ENCODE measurements around the gene ERCC4. TPM values are rescaled to one million over a fixed set of nuclear protein-coding genes. Genes with fewer than 3 reads are reported as not detected.

ERCC4 gene
- total RNA-seq, 1 experiment from 2014 or later: 23.4 TPM

GRCh38 chr16:13911871-13912270 is 8.1 kb upstream of the ERCC4 start:
- no peak overlapping the region for H3K27ac ChIP-seq (ENCODE audit: low read length)
- CTCF ChIA-PET: no interaction called here
- POLR2A ChIA-PET: no interaction called here

GRCh38 chr16:13912891-13913290 is 7.1 kb upstream of the ERCC4 start:
- Histone ChIP-seq H3K4me1 (ENCODE audit: control insufficient read depth, insufficient read depth, low read length) (no peaks in the 10 kb centered on the region), H3K9me3 (ENCODE audit: control insufficient read depth, insufficient read depth, low read depth, low read length) (0 out of 2 replicates have a peak, but pooled peaks cover 4% of the 10 kb centered on the region), H3K4me3 (ENCODE audit: low read depth in 2 of 2, low read length in 2 of 2) (no peak overlapping the region), H3K27me3 (ENCODE audit: control insufficient read depth, insufficient read depth, low read length) (peaks cover 10% of the 10 kb centered on the region; the same call in 1 of the 2 replicates), H3K27ac (ENCODE audit: low read length) (no peak overlapping the region), H3K36me3 (ENCODE audit: control insufficient read depth, insufficient read depth, low read length) (no peaks in the 10 kb centered on the region)
- in situ Hi-C loops (cut with HindIII; ENCODE audit: low pct_unique_long_range_greater_than_20kb, low sequenced_read_pairs): no loop called here
- ATAC-seq (no peak), DNase-seq (ENCODE audit: low read depth, low spot score) (no peak)
- CTCF ChIA-PET: no interaction called here
- intact Hi-C loops (cut with micrococcal nuclease; ENCODE audit: unreplicated experiment): no loop called here
- BruUV-seq (replicated peaks): no TSS peak
- TF ChIP-seq POLR2AphosphoS5 (IDR thresholded peaks at IDR 0.05; ENCODE audit: low read depth, low read length): no peak
- no peak for TF ChIP-seq SIN3A (IDR thresholded peaks at IDR 0.05; ENCODE audit: borderline replicate concordance, insufficient read depth, low read depth, low read length)
- TF ChIP-seq TCF7L2 (IDR thresholded peaks at IDR 0.05; ENCODE audit: low read depth, low read length): no peak
- no peak for TF ChIP-seq CTCF (IDR thresholded peaks at IDR 0.05)
- no peak for TF ChIP-seq REST (IDR thresholded peaks at IDR 0.05; ENCODE audit: insufficient read depth in 1 of 2, low read depth in 2 of 2, low read length in 1 of 2)
- POLR2A ChIA-PET: no interaction called here

More at GRCh38 chr16:13911871-13912270, 8.1 kb upstream of the ERCC4 start:
- no TSS peak for BruUV-seq (replicated peaks)
- ATAC-seq (no peak), DNase-seq (ENCODE audit: low read depth, low spot score) (no peak)
- Histone ChIP-seq H3K36me3 (ENCODE audit: control insufficient read depth, insufficient read depth, low read length) (no peaks in the 10 kb centered on the region), H3K4me1 (ENCODE audit: control insufficient read depth, insufficient read depth, low read length) (no peaks in the 10 kb centered on the region), H3K27me3 (ENCODE audit: control insufficient read depth, insufficient read depth, low read length) (peaks cover 5% of the 10 kb centered on the region; the same call in 1 of the 2 replicates), H3K9me3 (ENCODE audit: control insufficient read depth, insufficient read depth, low read depth, low read length) (0 out of 2 replicates have a peak, but pooled peaks cover 4% of the 10 kb centered on the region), H3K4me3 (ENCODE audit: low read depth in 2 of 2, low read length in 2 of 2) (no peak overlapping the region)
- intact Hi-C loops (cut with micrococcal nuclease; ENCODE audit: unreplicated experiment): no loop called here
- no peak for TF ChIP-seq REST (IDR thresholded peaks at IDR 0.05; ENCODE audit: insufficient read depth in 1 of 2, low read depth in 2 of 2, low read length in 1 of 2)
- TF ChIP-seq CTCF (IDR thresholded peaks at IDR 0.05): no peak
- TF ChIP-seq TCF7L2 (IDR thresholded peaks at IDR 0.05; ENCODE audit: low read depth, low read length): no peak
- no peak for TF ChIP-seq SIN3A (IDR thresholded peaks at IDR 0.05; ENCODE audit: borderline replicate concordance, insufficient read depth, low read depth, low read length)
- TF ChIP-seq POLR2AphosphoS5 (IDR thresholded peaks at IDR 0.05; ENCODE audit: low read depth, low read length): no peak
- in situ Hi-C loops (cut with HindIII; ENCODE audit: low pct_unique_long_range_greater_than_20kb, low sequenced_read_pairs): no loop called here

Data from Panc1 (cell line).